ENCODE data around the gene LMX1A.

DNA sequence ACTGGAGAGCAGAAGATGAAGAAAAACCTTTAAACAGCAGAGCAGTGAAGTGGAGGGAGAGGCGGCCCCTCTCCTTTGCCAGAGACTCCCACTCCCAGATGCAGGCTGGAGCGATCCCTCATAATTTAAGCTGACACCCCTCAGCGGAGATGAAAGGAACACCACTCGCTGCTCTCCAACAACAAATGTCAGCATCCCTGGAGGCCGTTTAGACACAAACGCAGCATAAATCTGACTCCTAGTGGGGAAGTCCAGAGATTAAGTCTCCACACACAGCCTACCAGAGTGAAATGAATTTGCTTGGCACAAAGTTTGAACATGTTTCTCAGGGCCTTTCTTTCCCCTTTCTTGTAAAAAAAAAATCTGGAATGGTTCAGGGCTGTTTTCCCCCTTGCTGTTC is 137.8 kb downstream of the LMX1A start:
- TF ChIP-seq ZNF394 (tag by site-specific recombination; IDR thresholded peaks at IDR 0.05; ENCODE audit: borderline replicate concordance) (no peak), HOXC10 (CRISPR knock-in tag; IDR thresholded peaks at IDR 0.05) (no peak), ZNF626 (tag by site-specific recombination; IDR thresholded peaks at IDR 0.05) (no peak)
- TF ChIP-seq, protein P1, sequence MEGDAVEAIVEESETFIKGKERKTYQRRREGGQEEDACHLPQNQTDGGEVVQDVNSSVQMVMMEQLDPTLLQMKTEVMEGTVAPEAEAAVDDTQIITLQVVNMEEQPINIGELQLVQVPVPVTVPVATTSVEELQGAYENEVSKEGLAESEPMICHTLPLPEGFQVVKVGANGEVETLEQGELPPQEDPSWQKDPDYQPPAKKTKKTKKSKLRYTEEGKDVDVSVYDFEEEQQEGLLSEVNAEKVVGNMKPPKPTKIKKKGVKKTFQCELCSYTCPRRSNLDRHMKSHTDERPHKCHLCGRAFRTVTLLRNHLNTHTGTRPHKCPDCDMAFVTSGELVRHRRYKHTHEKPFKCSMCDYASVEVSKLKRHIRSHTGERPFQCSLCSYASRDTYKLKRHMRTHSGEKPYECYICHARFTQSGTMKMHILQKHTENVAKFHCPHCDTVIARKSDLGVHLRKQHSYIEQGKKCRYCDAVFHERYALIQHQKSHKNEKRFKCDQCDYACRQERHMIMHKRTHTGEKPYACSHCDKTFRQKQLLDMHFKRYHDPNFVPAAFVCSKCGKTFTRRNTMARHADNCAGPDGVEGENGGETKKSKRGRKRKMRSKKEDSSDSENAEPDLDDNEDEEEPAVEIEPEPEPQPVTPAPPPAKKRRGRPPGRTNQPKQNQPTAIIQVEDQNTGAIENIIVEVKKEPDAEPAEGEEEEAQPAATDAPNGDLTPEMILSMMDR (tag by site-specific recombination; IDR thresholded peaks at IDR 0.05): no peak
- TF ChIP-seq, protein P2, sequence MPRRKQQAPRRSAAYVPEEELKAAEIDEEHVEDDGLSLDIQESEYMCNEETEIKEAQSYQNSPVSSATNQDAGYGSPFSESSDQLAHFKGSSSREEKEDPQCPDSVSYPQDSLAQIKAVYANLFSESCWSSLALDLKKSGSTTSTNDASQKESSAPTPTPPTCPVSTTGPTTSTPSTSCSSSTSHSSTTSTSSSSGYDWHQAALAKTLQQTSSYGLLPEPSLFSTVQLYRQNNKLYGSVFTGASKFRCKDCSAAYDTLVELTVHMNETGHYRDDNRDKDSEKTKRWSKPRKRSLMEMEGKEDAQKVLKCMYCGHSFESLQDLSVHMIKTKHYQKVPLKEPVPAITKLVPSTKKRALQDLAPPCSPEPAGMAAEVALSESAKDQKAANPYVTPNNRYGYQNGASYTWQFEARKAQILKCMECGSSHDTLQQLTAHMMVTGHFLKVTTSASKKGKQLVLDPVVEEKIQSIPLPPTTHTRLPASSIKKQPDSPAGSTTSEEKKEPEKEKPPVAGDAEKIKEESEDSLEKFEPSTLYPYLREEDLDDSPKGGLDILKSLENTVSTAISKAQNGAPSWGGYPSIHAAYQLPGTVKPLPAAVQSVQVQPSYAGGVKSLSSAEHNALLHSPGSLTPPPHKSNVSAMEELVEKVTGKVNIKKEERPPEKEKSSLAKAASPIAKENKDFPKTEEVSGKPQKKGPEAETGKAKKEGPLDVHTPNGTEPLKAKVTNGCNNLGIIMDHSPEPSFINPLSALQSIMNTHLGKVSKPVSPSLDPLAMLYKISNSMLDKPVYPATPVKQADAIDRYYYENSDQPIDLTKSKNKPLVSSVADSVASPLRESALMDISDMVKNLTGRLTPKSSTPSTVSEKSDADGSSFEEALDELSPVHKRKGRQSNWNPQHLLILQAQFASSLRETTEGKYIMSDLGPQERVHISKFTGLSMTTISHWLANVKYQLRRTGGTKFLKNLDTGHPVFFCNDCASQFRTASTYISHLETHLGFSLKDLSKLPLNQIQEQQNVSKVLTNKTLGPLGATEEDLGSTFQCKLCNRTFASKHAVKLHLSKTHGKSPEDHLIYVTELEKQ (tag by site-specific recombination; IDR thresholded peaks at IDR 0.05; ENCODE audit: borderline replicate concordance): no peak
- TF ChIP-seq, protein P3, sequence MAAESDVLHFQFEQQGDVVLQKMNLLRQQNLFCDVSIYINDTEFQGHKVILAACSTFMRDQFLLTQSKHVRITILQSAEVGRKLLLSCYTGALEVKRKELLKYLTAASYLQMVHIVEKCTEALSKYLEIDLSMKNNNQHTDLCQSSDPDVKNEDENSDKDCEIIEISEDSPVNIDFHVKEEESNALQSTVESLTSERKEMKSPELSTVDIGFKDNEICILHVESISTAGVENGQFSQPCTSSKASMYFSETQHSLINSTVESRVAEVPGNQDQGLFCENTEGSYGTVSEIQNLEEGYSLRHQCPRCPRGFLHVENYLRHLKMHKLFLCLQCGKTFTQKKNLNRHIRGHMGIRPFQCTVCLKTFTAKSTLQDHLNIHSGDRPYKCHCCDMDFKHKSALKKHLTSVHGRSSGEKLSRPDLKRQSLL (tag by site-specific recombination; IDR thresholded peaks at IDR 0.05): no peak

Data from HEK293 (cell line).